ENCODE data around the gene UBE3A.

- TF ChIP-seq CTCF (IDR thresholded peaks at IDR 0.05; ENCODE audit: insufficient read depth, low read length, poor library complexity, severe bottlenecking) (no peak), EZH2phosphoT487 (conservative IDR thresholded peaks at IDR 0.05; ENCODE audit: low read length) (no peak)
These were observed 72.8 kb downstream of the UBE3A start for GRCh38 chr15:25366058-25366457.
